Smooth muscle cell (in vitro differentiated cells): Measurements from ENCODE around the gene TMEM59L. TPM values are rescaled to one million over a fixed set of nuclear protein-coding genes. Genes with fewer than 3 reads are reported as not detected.
"Not testable (repeated sequence)": the region's sequence is repeated elsewhere in the genome, so short reads cannot be mapped to it uniquely, and the experiment has no call there.

Experiments
- DNase-seq: peaks from one replicate; lab custom pipeline; 2025; ENCODE audit not compliant: unreplicated experiment; lab: John Stamatoyannopoulos, UW
- H2AFZ ChIP-seq: fragments of 200-600 bp; sonication (generic); 2 replicates; pipeline ENCODE4 v1.6.0; 2016; ENCODE audit warnings: antibody characterized with exemption, low read depth, mild to moderate bottlenecking
- H3F3A ChIP-seq: fragments of 200-600 bp; sonication (generic); 2 replicates; pipeline ENCODE4 v1.6.0; 2017; ENCODE audit warnings: antibody characterized with exemption, low read depth
- H3K27ac ChIP-seq: fragments of 200-600 bp; sonication (generic); 2 replicates; pipeline ENCODE4 v1.5.1; 2016; ENCODE audit warnings: low read depth, mild to moderate bottlenecking
- H3K27me3 ChIP-seq: fragments of 200-600 bp; sonication (generic); 2 replicates; pipeline ENCODE4 v1.6.1; 2016; ENCODE audit warnings: low read depth, mild to moderate bottlenecking
- H3K36me3 ChIP-seq: fragments of 200-600 bp; sonication (generic); 2 replicates; pipeline ENCODE4 v1.5.1; 2016; ENCODE audit warnings: low read depth
- H3K4me1 ChIP-seq: fragments of 200-600 bp; sonication (generic); 2 replicates; pipeline ENCODE4 v1.5.1; 2016; ENCODE audit warnings: low read depth
- H3K4me2 ChIP-seq: fragments of 200-600 bp; sonication (generic); 2 replicates; pipeline ENCODE4 v1.6.0; 2016; ENCODE audit warnings: mild to moderate bottlenecking
- H3K4me3 ChIP-seq: fragments of 200-600 bp; sonication (generic); 2 replicates; pipeline ENCODE4 v1.5.1; 2016; ENCODE audit warnings: mild to moderate bottlenecking
- H3K79me2 ChIP-seq: fragments of 200-600 bp; sonication (generic); 2 replicates; pipeline ENCODE4 v1.6.0; 2016; ENCODE audit warnings: low read depth, mild to moderate bottlenecking
- H3K9ac ChIP-seq: fragments of 200-600 bp; sonication (generic); 2 replicates; pipeline ENCODE4 v1.6.0; 2016; ENCODE audit warnings: low read depth
- H3K9me3 ChIP-seq: fragments of 200-600 bp; sonication (generic); replicated peaks from 2 replicates; pipeline ENCODE4 v1.5.1; 2016; ENCODE audit warnings: low read depth
- H4K20me1 ChIP-seq: fragments of 200-600 bp; sonication (generic); 2 replicates; pipeline ENCODE4 v1.6.0; 2016; ENCODE audit warnings: low read depth
- CTCF ChIP-seq: fragments of 200-600 bp; sonication (generic); IDR thresholded peaks from 2 replicates; pipeline ENCODE4 v1.5.1; 2017; ENCODE audit warnings: borderline replicate concordance, mild to moderate bottlenecking, antibody characterized with exemption; ENCODE audit not compliant: insufficient read depth, poor library complexity, severe bottlenecking
- WGBS: methylation state at CpG from one replicate; pipeline ENCODE4 v1.1.7; 2016; ENCODE audit warnings: low lambda C conversion rate; 5-methylcytosine and 5-hydroxymethylcytosine counted together
- polyA plus RNA-seq: library from polyadenylated mRNA; unstranded; fragments of >200 nt; fragmentation: Nextera tagmentation; extraction: Ambion mirVana; gene quantifications from 2 replicates; pipeline ENCODE4 v1.2.1, GENCODE V29; 2016
- total RNA-seq: library from RNA; depleted of rRNA; stranded (reverse); fragments of >200 nt; gene quantifications from 2 replicates; pipeline ENCODE4 v1.2.3, GENCODE V29; 2014

Gene TMEM59L
- total and polyA plus RNA-seq, 2 experiments from 2014 or later: 4.4 to 42.0 TPM

GRCh38 chr19:18596752-18597157 is 15.9 kb upstream of the TMEM59L start:
- H3K4me1 ChIP-seq: peaks cover 10% of the 10 kb centered on the region
- WGBS: 55% methylated on average over 13 of the region's 21 CpGs
- no peak overlapping the region for H3K27ac ChIP-seq
- peaks cover 64% of the 10 kb centered on the region for H4K20me1 ChIP-seq
- no peak overlapping the region for H3K4me3 ChIP-seq
- no peaks in the 10 kb centered on the region for H3K27me3 ChIP-seq
- peaks cover 8% of the 10 kb centered on the region for H3F3A ChIP-seq
- no peaks in the 10 kb centered on the region for H3K36me3 ChIP-seq
- no peak for DNase-seq
- no peak overlapping the region for H3K9ac ChIP-seq
- TF ChIP-seq CTCF: no peak
- no peaks in the 10 kb centered on the region for H3K9me3 ChIP-seq
- no peak overlapping the region for H3K4me2 ChIP-seq
- H3K79me2 ChIP-seq: peaks cover 2% of the 10 kb centered on the region
- no peak overlapping the region for H2AFZ ChIP-seq

GRCh38 chr19:18597809-18598660 is 14.6 kb upstream of the TMEM59L start:
- Histone ChIP-seq H3K9me3 (no peaks in the 10 kb centered on the region), H3K27me3 (peaks cover 2% of the 10 kb centered on the region), H4K20me1 (peaks cover 72% of the 10 kb centered on the region), H3K4me3 (no peak overlapping the region), H3K4me1 (peaks cover 10% of the 10 kb centered on the region), H3K79me2 (peaks cover 14% of the 10 kb centered on the region), H3K9ac (no peak overlapping the region), H3K36me3 (no peaks in the 10 kb centered on the region), H2AFZ (no peak overlapping the region), H3K27ac (no peak overlapping the region), H3F3A (peaks cover 6% of the 10 kb centered on the region), H3K4me2 (no peak overlapping the region)
- no peak for TF ChIP-seq CTCF
- DNase-seq: no peak
- WGBS: 75% methylated on average over 25 of the region's 25 CpGs

- Histone ChIP-seq H3K9ac (no peak overlapping the region), H3F3A (peaks cover 12% of the 10 kb centered on the region), H3K4me1 (peaks cover 21% of the 10 kb centered on the region), H3K27ac (no peak overlapping the region), H3K79me2 (peaks cover 22% of the 10 kb centered on the region), H3K9me3 (no peaks in the 10 kb centered on the region), H2AFZ (no peak overlapping the region), H4K20me1 (peaks cover 75% of the 10 kb centered on the region), H3K27me3 (peaks cover 9% of the 10 kb centered on the region), H3K36me3 (no peaks in the 10 kb centered on the region), H3K4me3 (no peak overlapping the region), H3K4me2 (no peak overlapping the region)
- 96% methylated on average over 20 of the region's 20 CpGs for WGBS
- no peak for TF ChIP-seq CTCF
- no peak for DNase-seq
These were observed 13.2 kb upstream of the TMEM59L start for GRCh38 chr19:18599485-18599884.

GRCh38 chr19:18600692-18601397 is 11.8 kb upstream of the TMEM59L start:
- H3K9ac ChIP-seq, H3K4me3 ChIP-seq, H3K4me2 ChIP-seq, DNase-seq, H2AFZ ChIP-seq, H3K27ac ChIP-seq, H3K36me3 ChIP-seq, H3K9me3 ChIP-seq: not testable (repeated sequence)
- Histone ChIP-seq H3K4me1 (peaks cover 19% of the 10 kb centered on the region), H3K27me3 (peaks cover 11% of the 10 kb centered on the region), H3F3A (peaks cover 12% of the 10 kb centered on the region), H3K79me2 (peaks cover 23% of the 10 kb centered on the region), H4K20me1 (peaks cover 71% of the 10 kb centered on the region)
- 93% methylated on average over 15 of the region's 15 CpGs for WGBS
